ENCODE results near the gene RPL7L1.

- no peak for TF ChIP-seq CTCF (conservative IDR thresholded peaks at IDR 0.05)
- no peak for TF ChIP-seq EZH2 (IDR thresholded peaks at IDR 0.05; ENCODE audit: low read depth)
Observed at GRCh38 chr6:42890311-42891198, 11.1 kb downstream of the RPL7L1 start.

Measured in PC-9 (cell line).